ENCODE measurements around the gene MTERF4. TPM values are rescaled to one million over a fixed set of nuclear protein-coding genes. Genes with fewer than 3 reads are reported as not detected.

The MTERF4 gene
- total and polyA plus RNA-seq, 2 of the 8 experiments (the other 6 are each of a cell fraction or from before 2014, with no cell fraction given): 25.9 to 28.5 TPM

- Histone ChIP-seq H2AK5ac (ENCODE audit: low read depth, low read length) (no peak overlapping the region), H2BK15ac (ENCODE audit: low read length) (no peak overlapping the region), H3K27ac (ENCODE audit: low read depth, low read length) (no peak overlapping the region), H4K20me1 (replicated peaks in 1 of 2; ENCODE audit: control insufficient read depth in 1 of 2, insufficient read depth in 2 of 2, low read length in 2 of 2) (peaks cover 3 to 6% of the 10 kb centered on the region in 2 experiments), H2BK120ac (replicated peaks; ENCODE audit: low read depth, low read length) (no peak overlapping the region), H3K36me3 (ENCODE audit: control insufficient read depth in 2 of 4, insufficient read depth in 4 of 4, low read length in 3 of 4) (peaks cover 0 to 23% (median 3%) of the 10 kb centered on the region in 4 experiments; a peak in 4 of 8 replicates), H3K23me2 (ENCODE audit: low read depth, low read length) (no peaks in the 10 kb centered on the region; the same call in 1 of the 2 replicates), H3K4me3 (ENCODE audit: extremely low read depth in 1 of 4, insufficient read depth in 2 of 4, low read depth in 3 of 4, low read length in 4 of 4) (no peak overlapping the region), H3K79me1 (ENCODE audit: low read depth, low read length) (no peaks in the 10 kb centered on the region; the same call in 1 of the 2 replicates), H2BK12ac (ENCODE audit: low read depth, low read length) (no peak overlapping the region), H3K4me2 (ENCODE audit: insufficient read depth in 1 of 2, low read depth in 2 of 2, low read length in 2 of 2) (no peak overlapping the region), H3K9me3 (ENCODE audit: insufficient read depth in 2 of 2, low read depth in 1 of 2, low read length in 1 of 2) (no peaks in the 10 kb centered on the region), H4K91ac (replicated peaks; ENCODE audit: insufficient read length, low read length) (no peak overlapping the region), H2AFZ (ENCODE audit: low read length) (no peak overlapping the region), H3K27me3 (replicated peaks in 1 of 4; ENCODE audit: control insufficient read depth in 3 of 4, extremely low read depth in 1 of 4, insufficient read depth in 3 of 4, low read length in 3 of 4) (no peaks in the 10 kb centered on the region), H4K5ac (ENCODE audit: insufficient read length, low read depth, low read length) (no peak overlapping the region), H3K56ac (replicated peaks; ENCODE audit: insufficient read length, low read depth, low read length) (no peak overlapping the region), H3K79me2 (ENCODE audit: control insufficient read depth in 1 of 2, insufficient read depth in 2 of 2, low read length in 2 of 2) (no peaks in the 10 kb centered on the region), H3K23ac (ENCODE audit: insufficient read length) (no peak overlapping the region), H2BK5ac (ENCODE audit: low read depth, low read length) (no peak overlapping the region), H3K4ac (replicated peaks; ENCODE audit: insufficient read length, low read depth, low read length) (no peak overlapping the region), H3K18ac (ENCODE audit: extremely low read depth, low read length) (no peak overlapping the region), H3K4me1 (replicated peaks in 1 of 4; ENCODE audit: control insufficient read depth in 3 of 4, insufficient read depth in 4 of 4, low read length in 3 of 4) (no peaks in the 10 kb centered on the region), H3K9ac (replicated peaks in 1 of 4; ENCODE audit: extremely low read depth in 1 of 4, low read depth in 3 of 4, low read length in 3 of 4) (no peak overlapping the region), H3K14ac (ENCODE audit: insufficient read length) (no peak overlapping the region), H2BK20ac (ENCODE audit: low read length) (no peak overlapping the region), H4K8ac (ENCODE audit: extremely low read depth, insufficient read depth, low read length) (no peak overlapping the region)
- WGBS, 2 experiments (ENCODE audit: extremely low coverage in 1 of 2, insufficient coverage in 1 of 2, insufficient read length in 1 of 2, insufficient replicate concordance in 2 of 2, low coverage in 1 of 2, low lambda C conversion rate in 2 of 2, missing lambda C conversion rate in 1 of 2): 93% methylated on average over 12 of the region's 14 CpGs; no CpG with 5 or more reads in 1 of the 2 experiments
- DNase-seq (ENCODE audit: low read depth in 1 of 2, low spot score in 2 of 2): no peak
- CTCF ChIA-PET (ENCODE audit: partially characterized antibody): interaction anchor here (0.8 to 1.1 kb wide), 2 partner anchors 10 to 31 kb away, joined by 3 to 4 read pairs; no protein-coding TSS in a partner anchor
- POLR2A ChIA-PET (ENCODE audit: partially characterized antibody): interaction anchor here (0.5 to 1.7 kb wide), 2 partner anchors 14 to 166 kb away, joined by 3 to 5 read pairs; no protein-coding TSS in a partner anchor
- FAIRE-seq: no peak
- TF ChIP-seq FOSL1 (IDR thresholded peaks at IDR 0.05; ENCODE audit: insufficient read depth, low read depth, low read length) (no peak), CHD2 (IDR thresholded peaks at IDR 0.05; ENCODE audit: low read length) (no peak), MAX (IDR thresholded peaks at IDR 0.05) (no peak), JUND (IDR thresholded peaks at IDR 0.05; ENCODE audit: low read length) (no peak), PHF8 (conservative IDR thresholded peaks at IDR 0.05; ENCODE audit: low read depth, low read length) (no peak), RFX5 (IDR thresholded peaks at IDR 0.05; ENCODE audit: borderline replicate concordance, low read depth, low read length) (no peak), CREB1 (IDR thresholded peaks at IDR 0.05) (no peak), BCL11A (IDR thresholded peaks at IDR 0.05; ENCODE audit: low read depth in 2 of 2, low read length in 2 of 2) (no peak), HDAC6 (IDR thresholded peaks at IDR 0.05; ENCODE audit: low read depth, low read length) (no peak), SIN3A (conservative IDR thresholded peaks at IDR 0.05 in 1 of 2, IDR thresholded peaks at IDR 0.05 in 1 of 2; ENCODE audit: low read depth in 1 of 2, low read length in 2 of 2) (no peak)
These were observed 7.4 kb upstream of the MTERF4 start for GRCh38 chr2:241109210-241110088.

Measured in H1 (cell line).